GM12801 (cell line): Measurements from ENCODE around the gene CDH13.

Experiments
- TF ChIP-seq, protein P1 (sequence below): IDR thresholded peaks from one replicate; pipeline ENCODE4 v1.5.1; 2011; ENCODE audit warnings: control low read depth; ENCODE audit not compliant: insufficient read length; ENCODE audit errors: extremely low read depth

CDH13 gene

DNA sequence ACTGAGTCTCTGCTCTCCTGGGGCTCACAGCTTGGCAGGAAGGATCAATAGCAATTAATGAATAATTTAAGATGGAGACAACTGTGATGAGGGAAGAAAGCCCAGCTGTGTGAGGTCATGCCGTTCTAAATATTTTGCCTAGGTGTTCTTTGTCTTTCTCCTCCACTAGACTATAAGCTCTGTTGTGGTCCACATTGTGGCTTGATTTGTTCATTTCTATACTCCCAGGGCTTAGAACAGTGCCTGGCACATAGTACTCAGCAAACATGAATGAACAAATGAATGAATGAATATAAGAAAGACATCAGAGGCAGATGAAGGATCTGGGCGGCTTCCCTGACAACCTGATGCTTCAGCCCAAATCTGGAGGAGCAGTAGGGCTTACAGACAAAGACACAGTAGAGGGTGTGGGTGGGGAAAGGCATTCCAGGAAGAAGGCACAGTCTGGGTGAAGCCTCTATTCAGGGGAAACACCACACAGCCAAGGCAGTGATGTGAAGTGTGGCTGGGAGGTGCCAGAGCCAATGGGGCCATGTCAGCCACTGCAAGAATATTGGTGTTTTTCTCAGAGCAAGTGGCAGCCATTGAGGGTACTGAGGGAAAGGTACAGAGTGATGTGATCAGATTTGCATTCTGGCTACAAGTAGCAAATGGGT, 8.3 kb downstream of the CDH13 start:
- TF ChIP-seq, protein P1, sequence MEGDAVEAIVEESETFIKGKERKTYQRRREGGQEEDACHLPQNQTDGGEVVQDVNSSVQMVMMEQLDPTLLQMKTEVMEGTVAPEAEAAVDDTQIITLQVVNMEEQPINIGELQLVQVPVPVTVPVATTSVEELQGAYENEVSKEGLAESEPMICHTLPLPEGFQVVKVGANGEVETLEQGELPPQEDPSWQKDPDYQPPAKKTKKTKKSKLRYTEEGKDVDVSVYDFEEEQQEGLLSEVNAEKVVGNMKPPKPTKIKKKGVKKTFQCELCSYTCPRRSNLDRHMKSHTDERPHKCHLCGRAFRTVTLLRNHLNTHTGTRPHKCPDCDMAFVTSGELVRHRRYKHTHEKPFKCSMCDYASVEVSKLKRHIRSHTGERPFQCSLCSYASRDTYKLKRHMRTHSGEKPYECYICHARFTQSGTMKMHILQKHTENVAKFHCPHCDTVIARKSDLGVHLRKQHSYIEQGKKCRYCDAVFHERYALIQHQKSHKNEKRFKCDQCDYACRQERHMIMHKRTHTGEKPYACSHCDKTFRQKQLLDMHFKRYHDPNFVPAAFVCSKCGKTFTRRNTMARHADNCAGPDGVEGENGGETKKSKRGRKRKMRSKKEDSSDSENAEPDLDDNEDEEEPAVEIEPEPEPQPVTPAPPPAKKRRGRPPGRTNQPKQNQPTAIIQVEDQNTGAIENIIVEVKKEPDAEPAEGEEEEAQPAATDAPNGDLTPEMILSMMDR, result no peak

DNA sequence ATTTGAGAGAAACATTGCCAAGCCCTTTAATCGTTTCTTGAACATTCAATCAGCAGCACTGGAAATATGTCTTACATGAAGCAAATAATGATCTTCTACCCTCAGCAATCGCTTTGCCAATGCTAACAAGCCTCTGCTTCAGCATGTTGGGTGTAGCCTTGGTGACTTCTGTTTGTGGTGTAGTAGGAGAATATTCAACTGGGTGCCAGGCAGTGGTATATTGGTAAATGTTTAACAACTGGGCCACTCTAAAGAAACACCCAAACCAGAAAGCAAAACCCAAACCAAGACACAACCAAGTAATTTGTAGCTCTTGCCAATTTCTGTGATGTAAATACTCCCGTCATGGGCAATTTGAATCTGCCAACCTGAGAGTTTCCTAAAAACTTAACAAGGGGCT, 9.7 kb downstream of the CDH13 start:
- TF ChIP-seq, protein P1, result no peak

DNA sequence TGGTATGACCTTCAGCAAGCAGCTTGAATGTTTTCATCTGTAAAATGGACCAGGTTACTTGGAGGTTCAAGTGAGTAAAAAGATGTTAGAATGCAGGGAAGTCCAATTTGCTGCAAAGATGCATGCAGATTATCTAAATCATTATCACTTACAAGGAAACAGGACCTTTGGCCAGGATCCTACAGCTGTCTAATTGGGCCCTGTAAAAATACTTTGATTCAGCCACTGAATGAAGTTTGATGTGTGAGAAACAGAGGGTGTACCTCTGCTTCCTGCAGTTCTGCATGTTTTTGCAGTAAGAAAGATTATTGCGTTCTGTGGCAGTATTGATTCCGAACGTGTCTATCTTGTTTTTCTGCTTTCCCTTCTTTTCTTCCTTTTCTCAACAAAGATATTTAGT, 10.2 kb downstream of the CDH13 start:
- TF ChIP-seq, protein P1, result no peak

DNA sequence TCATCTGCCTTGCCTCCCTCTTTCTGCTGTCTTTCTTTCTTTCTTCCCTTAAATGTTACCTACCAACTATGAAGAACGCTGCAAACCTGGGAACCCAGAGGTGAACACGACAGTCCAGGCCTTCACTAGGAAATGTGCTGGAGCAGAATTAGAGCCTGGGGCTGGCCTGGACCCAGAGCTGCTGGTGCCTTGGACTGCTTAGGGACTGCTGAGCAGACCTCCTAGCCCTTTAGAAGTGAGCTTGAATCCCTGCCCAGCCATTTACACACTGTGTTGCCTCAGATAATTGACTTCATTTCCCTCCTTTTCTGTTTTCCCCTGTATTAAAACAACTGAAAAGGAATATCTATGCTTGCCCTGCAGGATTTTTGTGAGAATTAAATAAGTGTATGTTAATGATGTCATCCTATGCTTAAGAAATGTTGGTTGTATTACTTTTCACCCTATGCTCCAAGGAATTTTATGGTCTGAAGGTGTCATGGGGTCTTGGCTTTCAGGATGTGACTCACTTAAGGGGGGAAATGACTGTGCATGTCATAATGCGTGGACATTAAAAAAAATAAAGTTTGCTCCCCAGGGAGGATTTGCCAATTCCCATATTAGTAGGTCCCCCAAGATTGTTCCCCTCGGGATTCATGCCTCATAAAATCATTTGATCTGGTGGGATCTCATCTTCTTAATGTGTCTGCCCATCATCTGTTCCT, 11.5 kb downstream of the CDH13 start:
- TF ChIP-seq, protein P1, result no peak

DNA sequence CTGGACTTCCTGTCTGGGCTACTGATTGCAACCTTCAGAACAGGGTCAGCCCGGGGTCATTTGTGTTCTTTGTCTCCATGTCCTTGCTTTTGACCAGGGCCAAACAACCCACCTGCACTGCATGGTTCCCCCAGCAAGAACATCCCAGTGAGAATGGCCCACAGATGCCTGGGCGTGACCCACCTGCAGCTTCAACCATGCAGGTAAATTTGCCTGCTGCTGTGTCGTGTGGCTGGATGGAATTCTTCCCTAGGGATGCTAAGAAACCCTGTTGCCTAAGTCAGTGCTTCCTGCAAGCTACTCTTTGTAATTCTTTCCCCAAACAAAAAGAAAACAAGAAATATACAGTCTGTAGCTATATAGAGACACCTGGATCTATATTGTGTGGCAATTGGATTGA, 12.5 kb downstream of the CDH13 start:
- TF ChIP-seq, protein P1, result no peak

DNA sequence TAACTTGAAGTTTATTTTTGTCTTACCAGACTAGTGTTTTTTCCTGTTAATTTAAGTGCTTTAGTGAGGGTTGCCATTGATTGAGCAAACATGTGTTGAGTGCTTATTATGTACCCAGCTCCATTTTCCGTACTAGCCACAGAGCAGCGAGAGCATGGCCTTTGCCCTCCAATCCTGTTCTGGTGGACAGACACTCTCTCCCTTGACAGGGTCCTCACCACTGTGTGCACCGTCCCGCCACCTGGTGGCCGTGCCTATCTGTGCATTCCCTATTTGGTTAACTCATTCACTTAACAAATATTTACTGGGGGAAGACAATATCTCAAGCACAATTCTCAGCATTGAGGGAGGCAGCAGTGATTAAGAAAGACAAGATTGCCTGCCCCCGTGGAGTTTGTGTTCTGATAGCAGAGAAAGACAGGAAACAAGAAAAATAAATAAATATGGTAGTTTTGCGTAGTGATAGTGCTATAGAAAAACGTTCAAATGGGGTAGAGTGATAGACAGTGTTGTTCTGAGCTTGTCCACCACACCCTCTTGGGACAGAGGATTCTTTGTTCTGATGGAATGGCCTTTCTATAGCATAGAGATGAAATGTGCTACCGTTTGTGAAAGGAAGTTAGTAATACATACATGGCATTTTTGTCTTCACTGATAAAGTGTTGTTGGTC, 13.0 kb downstream of the CDH13 start:
- TF ChIP-seq, protein P1, result peak; percentile 53

DNA sequence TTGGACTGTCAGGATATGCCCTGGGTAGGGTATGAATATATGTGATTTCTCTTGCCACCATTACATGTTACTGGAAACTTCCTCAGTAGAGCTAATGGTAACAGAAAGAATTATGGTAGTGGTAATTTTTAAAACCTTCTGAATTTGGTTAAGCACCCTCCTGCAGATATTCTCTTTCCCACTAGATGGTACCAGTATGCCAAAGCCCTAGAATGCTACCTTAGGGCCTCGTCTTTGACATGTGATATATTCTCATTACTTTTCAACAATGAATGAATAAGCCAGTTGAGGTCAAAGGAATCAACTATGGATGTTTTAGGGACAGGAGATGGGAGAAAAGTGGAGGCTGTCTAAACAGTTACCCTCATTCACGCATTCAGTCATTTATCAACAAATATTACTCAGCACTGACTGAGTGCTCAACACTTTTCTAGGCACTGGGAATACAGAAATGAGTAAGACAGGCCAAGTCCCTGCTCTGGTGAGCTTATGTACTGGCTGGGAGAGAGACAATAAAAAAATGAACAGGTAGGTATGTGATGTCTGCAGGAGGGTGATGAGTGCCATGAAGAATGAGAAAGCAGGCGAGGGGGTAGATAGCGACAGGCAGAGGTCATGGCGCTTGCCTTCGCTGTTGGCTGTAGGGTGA, 14.7 kb downstream of the CDH13 start:
- TF ChIP-seq, protein P1, result no peak
